GM21447 (cell line): ENCODE data around the gene FSTL4.
"Not testable (repeated sequence)": the region's sequence is repeated elsewhere in the genome, so short reads cannot be mapped to it uniquely, and the experiment has no call there.

ENCODE experiments used
- ATAC-seq: cut with Tn5 transposase; IDR thresholded peaks from one replicate; pipeline ENCODE4 v1.9.1; 2021; ENCODE audit not compliant: unreplicated experiment

Gene FSTL4

DNA sequence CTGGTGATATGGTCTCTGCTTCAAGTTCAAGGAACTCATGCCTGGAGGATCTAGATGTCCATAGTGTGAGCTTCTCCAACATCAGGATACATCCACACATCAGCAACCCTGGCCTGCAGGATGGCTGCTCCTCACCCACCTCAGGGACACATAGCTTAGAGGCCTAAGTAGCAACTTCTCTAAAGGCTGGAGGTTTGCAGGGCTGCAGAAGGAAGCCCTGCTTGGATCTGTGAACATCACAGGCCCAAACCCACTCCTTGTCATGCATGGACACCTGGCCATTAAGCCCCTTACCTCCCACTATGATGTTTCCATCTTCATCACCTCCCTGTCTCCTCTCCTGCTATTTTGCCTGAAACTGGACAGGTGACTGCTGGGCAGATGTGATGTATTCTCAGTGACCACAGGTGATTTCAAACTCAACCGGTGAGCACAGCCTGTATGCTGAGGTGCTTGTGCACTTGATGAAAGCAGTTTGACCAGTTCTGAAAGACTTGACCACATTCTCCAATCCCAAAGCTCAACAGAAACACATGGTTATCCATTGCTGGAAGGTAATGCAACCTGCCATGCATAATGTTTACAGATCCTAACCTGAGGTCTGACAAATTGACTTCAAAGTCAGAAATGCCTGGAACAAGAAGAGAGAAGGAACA, 205.2 kb downstream of the FSTL4 start:
- no peak for ATAC-seq

DNA sequence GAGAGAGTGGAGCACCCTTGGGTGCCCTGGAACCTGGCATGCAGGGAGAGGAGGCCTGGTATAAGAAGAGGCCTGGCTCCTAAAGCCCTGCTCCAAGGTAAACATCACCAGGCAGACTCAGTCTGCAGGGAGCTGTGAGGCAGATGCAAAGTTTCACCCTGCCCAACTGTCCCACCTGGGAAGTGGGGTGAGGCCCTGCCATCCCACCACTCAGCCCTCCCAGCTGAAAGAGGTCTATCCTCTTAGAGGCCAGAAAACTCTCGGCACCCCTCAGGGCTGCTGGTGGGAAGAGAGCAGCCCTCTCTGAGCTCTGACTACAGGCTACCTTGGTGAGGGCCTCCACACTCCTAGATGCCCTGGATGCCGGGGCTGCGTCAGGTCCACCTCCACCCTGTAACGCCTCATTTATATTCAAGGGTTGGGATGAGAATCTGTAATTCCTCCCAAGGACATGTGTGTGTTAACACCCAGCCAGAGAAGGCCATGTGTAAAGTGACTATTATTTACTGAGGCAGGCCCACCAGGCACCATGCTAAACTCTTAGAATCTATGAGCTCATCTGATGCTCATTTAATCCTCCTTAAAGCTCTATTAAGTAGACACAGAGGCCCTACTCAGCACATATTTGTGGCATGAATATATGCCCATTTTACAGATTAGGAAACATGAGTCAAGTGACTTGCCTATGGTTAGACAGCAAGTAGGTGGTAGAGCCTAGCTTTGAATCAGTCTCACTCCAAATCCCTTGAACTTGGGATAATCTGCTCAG, 205.9 kb downstream of the FSTL4 start:
- ATAC-seq = no peak

DNA sequence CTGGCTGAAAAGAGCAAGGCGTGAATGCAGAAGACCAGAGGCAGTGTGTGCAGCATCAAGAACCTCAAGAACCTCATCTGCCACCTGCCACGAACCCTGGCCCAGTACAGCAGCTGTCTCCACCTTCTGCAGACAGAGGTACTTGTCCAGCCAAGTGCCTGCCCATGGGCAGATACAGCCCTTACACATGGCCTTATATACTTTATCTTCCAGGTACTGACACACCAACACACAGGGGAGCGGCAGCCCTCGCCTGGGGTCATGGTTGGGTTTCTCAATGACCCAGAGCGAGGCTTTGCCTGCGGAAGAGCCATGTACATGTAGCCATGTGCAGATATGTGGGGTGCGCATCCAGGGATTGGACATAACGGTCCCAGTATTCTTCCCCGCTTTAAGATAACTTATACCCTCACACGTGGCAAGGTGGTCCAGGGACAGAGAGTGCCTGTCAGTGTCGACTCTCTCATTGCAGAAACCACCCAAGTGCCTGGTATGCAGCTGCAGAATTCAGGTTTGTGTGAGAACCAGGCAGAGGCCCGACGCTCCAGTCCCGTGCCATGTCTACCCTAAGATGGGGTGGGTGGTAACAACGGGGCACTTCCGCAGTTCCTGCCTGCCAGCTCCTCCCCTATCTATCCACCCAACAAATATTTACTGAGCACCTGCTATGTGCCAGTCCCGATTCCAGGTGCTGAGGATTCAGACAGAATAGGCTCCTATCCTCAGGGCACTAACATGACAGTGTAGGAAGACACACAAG, 206.9 kb downstream of the FSTL4 start:
- no peak for ATAC-seq

DNA sequence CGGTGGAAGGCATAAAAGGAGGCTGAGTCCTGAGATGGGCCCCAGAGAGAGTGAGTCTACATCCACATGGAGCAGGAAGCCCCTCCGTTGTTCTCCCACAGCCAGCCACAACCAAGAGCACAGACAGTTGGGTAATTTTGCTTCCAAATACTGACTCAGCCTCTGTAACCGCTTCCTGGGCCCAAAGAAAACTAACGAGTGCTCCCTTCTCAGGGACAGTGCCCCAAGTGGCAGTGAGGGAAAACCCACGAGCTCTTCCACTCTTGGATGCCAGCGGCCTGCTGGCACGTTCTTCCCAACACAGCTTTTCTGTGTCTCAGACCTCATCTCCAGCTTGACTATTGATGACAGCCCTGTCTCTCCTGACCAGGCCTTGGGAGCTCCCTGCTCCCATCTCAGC, 207.6 kb downstream of the FSTL4 start:
- ATAC-seq = no peak

DNA sequence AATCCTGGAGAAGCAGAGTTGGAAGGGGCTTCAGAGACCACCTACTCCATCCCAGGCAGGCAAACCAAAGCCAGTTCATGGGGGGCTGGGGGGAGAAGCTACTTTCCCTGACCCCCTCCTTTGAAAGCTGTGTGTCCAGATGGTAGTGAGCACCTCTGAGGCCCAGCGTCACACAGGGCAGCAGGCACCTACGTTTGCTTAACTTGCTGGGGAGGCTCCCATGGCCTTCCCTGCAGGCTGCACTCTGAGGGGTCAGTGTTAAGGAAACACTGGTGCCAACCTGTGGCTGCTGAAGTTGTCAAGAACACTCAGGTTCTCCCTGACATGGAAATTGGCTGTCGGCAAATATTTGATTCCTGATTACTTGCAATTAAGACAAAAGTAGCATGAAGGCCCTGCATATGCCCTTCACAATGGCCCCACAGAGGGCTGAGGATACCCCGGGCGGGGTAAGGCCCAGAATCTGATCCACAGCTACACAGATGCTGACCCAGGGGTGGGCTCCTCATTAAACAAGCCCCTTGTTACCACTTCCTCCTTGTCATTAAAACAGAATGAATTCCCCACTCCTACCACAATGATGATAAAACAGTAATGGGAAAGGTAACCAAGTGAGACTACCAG, 208.5 kb downstream of the FSTL4 start:
- ATAC-seq = no peak

DNA sequence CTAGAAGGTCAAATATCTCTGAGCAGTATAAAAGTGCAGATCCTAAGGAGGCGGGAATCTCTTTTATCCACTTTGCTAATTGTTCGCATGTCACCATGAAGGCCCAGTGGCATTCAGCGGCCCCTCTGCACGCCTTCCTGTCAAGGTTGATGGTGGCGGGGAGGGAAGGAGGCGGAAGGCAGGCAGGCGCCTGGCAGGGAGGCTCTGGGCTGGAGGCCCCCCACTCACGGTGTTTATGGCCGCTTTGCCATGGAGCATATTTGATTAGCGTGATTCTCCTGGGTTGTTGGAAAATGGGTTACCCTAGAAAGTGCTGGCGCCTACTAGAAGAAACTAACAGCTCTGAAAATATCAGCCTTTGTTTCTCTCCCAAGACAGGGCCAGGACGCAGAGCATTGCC, 209.6 kb downstream of the FSTL4 start:
- ATAC-seq = no peak

DNA sequence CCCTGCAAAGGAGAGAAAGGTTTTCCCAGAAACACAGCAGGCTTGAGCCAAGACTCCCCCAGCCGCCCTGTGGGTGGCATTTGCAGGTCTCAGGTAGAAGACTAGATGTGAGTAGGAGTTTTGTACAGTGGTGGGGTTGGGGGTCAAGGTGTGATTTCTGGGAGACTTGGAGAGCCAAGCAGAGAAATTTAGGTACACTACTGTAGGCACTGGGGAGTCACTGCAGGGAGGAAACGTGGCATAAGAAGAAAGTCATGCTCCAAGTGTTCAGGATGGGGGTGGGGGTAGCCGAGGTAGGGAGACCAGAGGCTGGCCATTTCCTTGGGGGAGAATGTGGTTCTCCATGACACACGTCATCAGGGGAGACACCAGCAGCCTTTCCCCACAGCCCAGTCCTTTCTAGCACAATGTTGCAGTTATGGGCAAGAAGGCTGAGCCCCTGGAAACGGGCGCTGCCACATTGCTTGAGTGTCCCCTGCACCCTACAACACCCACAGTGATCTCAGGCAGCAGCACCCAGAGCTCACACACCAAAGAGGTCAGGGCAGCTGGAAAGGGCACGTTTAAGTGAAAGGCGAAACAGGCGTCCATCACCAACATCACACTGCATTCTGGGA, 210.5 kb downstream of the FSTL4 start:
- ATAC-seq = no peak

DNA sequence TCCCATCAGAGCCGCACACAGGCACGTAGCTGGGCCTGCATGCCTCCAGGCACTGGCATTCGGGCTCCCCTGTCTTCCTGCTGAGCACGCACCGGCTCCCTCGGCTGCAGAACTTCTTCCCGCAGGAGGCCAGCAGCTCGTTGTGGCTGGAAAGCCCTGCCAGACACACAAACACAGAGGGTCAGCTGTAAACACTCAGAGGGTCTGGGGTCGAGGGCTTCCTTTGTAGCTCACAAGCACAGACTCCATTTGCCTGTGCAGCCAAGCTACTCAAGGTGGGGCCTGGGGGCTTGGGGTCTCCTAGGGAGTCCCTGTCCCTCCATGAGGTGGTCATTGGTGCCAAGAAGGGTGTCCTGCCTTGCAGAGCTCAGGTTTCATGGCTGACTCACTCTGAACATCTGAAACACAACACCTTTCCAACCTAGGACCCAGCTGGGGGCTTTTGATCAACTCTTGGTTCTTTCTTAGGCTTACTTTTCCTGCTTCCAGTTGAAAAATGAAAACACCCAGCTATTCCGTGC, 211.4 kb downstream of the FSTL4 start:
- ATAC-seq = no peak

DNA sequence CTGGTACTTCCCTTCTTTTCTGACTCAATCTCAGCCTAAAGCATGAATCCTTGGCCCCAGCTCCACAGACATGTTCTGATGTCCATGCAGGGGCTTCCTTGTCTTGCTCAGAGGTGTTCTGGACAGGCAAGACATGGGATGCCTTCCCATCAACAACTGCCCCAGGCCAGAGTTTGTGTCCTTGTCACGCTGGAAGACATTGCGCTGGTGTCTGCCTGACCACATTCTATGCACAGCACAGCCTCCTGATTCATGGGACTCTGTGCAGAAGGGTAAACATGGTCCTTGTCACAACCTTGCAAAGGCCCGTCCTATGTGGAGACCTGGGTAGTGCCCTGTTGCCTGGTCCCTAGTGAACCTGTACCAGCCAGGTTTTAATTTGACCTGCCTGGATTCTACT, 212.2 kb downstream of the FSTL4 start:
- no peak for ATAC-seq

DNA sequence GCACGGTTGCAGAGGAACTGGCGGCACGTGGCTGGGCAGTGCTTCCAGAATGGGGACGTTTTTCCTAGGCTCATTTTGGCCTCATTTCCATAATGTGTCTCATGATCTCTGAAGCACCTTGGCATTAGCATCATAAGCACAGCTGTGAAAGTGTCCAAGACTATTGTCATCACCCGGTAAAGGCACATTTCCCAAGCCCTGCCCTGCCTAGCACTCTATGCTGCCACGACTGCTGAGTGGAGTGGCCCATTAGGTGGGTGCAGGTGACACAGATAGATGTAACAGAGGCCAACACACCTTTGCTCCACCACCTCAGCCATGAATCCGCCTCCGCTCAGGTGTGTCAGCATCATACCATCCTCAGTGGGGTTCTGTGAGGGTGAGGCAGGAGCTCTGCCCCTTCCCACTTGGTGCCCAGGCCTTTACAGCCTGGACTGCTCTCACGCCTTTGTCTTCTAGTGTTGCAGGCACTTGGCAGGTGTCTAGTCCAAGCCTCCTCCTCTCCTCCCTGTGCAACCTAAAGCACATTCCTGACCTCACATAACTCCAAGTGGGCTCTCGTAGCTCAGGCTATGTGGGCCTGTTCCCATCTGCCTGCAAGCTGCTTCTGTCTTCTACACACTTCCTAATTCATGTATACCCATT, 213.0 kb downstream of the FSTL4 start:
- ATAC-seq = no peak

DNA sequence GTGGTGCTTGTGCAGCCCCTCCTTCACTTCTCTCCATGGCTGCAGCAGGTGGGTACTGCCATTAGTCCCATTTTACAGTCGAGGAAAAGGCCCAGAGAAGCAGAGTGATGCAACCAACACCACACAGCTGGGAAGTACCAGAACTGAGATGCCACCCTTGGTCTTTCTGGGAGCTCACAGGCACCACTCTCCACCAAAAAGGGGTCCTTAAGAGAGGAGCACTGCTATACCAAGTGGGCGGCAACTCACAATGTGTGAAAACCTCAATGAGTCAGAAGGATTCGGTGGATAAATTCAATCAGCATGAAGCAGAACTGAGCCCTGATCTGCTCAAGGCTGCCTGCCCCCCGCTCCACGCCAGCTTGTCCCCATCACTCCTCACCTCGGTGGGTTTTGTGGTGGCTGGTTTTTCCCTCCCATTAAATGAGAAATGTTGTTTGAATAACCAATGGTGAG, 213.7 kb downstream of the FSTL4 start:
- ATAC-seq = no peak

DNA sequence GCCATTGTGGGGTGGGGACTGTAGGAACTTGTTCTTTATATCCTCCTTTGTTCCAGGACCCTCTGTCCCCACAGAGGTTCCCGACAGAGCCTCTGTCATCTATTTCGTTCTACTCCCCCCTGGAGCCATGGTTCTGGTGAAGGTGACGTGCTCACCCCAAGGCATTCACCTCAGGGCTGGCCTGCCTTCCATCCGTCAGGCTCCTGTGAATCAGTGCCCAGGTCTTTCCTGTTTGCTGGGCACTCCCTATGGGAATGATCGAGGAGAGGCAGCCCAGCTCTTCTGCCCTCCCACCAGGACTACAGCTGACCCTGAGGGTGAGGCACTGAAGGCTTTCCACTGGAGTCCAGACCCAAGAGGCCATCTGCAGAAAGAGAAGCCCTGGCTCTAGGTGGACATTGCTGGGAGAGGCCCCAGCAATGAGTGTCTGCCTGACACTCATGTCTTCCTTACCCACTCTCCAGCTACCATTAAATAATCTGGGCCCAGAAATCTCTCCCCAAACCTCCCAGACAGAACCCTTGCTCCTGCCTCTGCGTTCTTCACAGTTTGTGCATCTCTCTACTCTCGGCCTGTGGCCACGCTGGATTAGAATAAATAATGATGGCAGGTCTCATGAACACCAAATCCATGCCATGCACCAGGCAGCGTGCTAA, 214.2 kb downstream of the FSTL4 start:
- ATAC-seq = no peak

DNA sequence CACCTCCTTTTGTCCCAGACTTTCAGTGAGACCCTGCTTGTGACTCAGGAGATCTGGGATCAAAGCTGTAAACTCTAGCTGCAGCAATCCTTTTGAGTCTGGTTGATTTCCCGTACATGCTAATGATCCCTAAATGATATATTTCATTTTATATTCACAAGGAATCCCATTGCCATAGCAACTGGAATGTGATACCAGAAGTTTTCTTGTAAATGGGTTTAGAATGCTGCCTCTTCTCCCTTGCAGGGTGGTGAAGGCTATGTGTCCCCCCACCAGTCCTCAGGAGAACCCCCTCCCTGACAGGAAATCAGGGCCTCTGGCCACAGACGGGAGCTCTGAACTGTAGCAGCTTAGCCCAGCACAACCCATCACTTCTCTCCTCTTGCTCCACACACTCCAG, 215.0 kb downstream of the FSTL4 start:
- ATAC-seq = no peak

DNA sequence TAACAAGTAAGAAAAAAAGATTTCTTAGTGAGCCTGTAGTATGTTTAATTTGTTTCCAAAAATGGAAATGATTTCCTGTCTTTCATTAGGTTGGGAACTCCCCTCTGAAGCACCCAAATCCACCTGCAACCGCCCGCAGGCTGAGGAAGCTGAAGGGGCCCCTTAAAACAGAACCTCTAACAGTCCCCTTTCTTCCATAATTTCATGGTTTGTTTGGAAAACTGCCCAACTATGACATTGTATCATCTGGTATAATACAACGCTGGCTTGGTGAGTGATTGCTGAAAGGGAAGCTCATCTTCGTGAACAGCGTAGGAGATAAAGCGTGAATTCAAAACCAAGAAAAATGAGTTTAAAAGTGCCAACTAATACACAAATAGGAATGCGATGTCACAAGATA, 215.5 kb downstream of the FSTL4 start:
- no peak for ATAC-seq

DNA sequence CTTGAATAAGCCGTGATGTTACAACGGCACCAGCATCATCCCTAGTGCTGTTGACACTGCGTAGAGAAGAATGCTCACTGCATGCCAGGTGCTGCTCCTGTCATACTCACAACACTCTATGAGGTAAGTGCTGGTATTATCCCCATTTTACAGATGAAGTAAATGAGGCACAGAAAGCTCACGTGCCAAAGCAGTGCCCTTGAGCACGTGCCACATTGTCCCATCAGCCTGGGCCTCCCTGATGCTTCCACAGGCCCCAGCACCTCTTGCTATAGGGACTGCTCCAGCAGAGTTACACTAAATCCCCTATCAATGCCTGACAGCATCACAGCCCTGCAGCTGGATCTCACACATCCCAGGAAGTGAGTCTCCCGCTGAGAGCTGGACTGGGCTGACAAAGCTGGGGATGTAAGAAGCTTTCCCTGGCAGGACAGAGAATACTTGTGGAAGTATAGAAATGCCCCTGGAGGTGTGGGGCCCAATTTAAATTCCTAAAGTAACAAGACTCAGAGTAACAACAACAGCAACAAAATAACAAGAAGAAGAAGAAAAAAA, 216.1 kb downstream of the FSTL4 start:
- no peak for ATAC-seq

DNA sequence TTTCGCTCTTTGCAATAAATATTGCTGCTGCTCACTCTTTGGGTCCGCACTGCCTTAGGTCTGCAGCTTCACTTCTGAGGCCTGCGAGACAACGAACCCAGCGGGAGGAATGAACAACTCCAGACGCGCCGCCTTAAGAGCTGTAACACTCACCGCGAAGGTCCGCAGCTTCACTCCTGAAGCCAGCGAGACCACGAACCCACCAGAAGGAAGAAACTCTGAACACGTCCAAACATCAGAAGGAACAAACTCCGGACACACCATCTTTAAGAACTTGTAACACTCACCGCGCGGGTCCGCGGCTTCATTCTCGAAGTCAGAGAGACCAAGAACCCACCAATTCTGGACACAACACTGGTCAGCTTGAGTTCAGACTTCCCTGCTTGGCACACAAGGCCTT, 217.1 kb downstream of the FSTL4 start:
- ATAC-seq = not testable (repeated sequence)

DNA sequence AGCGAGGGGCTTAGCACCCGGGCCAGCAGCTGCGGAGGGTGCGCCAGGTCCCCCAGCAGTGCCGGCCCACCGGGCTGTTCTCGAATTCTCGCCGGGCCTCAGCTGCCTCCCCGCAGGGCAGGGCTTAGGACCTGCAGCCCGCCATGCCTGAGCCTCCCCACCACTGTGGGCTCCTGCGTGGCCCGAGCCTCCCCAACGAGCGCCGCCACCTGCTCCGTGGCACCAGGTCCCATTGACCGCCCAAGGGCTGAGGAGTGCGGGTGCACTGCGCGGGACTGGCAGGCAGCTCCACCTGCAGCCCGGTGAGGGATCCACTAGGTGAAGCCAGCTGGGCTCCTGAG, 217.9 kb downstream of the FSTL4 start:
- not testable (repeated sequence) for ATAC-seq

DNA sequence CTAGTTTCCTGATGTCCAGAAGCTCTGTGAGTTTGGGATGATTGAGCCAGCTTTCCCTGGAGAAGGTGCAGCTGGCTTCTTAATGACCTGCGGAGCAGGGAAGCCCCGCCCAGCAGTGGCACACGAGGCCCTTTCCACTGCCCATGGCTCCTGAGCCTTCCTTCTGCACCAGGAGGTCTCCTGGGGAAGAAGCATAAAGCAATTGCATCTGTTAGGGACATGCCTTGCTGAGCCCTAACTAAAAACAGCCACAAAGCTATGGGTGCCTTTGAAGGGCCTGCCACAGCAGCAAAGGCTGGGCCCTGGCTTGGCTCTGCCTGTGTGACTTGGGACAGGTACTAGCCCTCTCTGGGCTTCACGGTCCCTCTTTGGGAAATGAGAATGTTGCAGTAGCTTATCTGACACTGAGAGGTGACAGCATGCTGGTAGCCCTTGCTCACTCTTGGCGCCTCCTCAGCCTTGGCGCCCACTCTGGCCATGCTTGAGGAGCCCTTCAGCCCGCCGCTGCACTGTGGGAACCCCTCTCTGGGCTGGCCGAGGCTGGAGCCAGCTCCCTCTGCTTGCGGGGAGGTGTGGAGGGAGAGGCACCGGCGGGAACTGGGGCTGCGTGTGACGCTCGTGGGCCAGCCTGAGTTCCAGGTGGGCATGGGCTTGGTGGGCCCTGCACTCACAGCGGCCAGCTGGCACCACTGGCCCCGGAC, 218.4 kb downstream of the FSTL4 start:
- no peak for ATAC-seq

DNA sequence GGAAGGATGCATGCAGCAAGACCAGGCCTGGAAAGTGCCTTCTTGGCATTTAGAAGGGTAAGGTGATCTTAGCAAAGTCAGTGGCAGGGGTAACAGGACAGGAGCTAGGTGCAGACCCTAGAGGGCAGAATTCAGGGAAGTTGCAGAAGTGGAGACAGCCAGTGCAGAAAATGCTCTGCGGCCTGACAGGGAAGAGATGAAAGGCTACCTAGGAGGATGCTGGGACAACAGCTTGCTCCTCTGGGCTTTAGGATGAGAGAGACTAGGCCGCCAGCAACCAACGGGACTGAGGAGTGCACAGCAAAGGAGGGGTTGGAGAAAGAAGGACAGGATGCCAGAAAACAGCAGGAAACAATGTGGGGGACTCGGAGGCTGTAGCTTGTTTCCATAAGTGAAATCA, 219.9 kb downstream of the FSTL4 start:
- no peak for ATAC-seq
